CD4-positive, alpha-beta T cell (primary cell): ENCODE data around the gene SUMF1. TPM values are rescaled to one million over a fixed set of nuclear protein-coding genes. Genes with fewer than 3 reads are reported as not detected.

Experiments
- ATAC-seq: fragments of 200-7000 bp; cut with Tn5 transposase; one replicate; pipeline ENCODE4 v1.10.0; 2022; ENCODE audit warnings: mild to moderate bottlenecking; ENCODE audit not compliant: poor library complexity
- CTCF ChIA-PET: fragments of 350-600 bp; sonication (Branson Sonifier 250); formaldehyde crosslinking; loops from one replicate; lab custom pipeline; 2021; ENCODE audit warnings: antibody characterized with exemption, inconsistent platforms; lab: Charles Lee
- POLR2A ChIA-PET: fragments of 350-600 bp; sonication (Branson Sonifier 250); formaldehyde crosslinking; loops from one replicate; lab custom pipeline; 2021; ENCODE audit warnings: antibody characterized with exemption, inconsistent platforms; lab: Charles Lee
- DNase-seq, 14 experiments: peaks; one replicate each; pipeline ENCODE4 v3.0.0-alpha.2; 2013 to 2020; ENCODE audit warnings: mixed read lengths in 2 of 14
- H3K27ac ChIP-seq, 2 donors: one replicate each; pipeline versions ENCODE4 v1.5.1 to v1.7.0; 2013; ENCODE audit warnings: low read length in 2 of 2, low read depth in 1 of 2, mild to moderate bottlenecking in 1 of 2
- H3K27me3 ChIP-seq, 2 experiments: 1 replicate in 1 of 2; 2 replicates in 1 of 2; pipeline versions ENCODE4 v1.6.1 to v1.7.0; 2013; ENCODE audit warnings: low read length in 2 of 2, control low read depth in 1 of 2, mild to moderate bottlenecking in 1 of 2, moderate library complexity in 1 of 2; ENCODE audit not compliant: insufficient read depth in 2 of 2, control insufficient read depth in 1 of 2
- H3K36me3 ChIP-seq: one replicate; pipeline ENCODE4 v1.6.1; 2013; ENCODE audit warnings: low read length, control low read depth; ENCODE audit not compliant: insufficient read depth
- H3K4me1 ChIP-seq: one replicate; pipeline ENCODE4 v1.6.1; 2013; ENCODE audit warnings: low read length, control low read depth; ENCODE audit not compliant: insufficient read depth
- H3K4me3 ChIP-seq: one replicate; pipeline ENCODE4 v1.5.1; 2013; ENCODE audit warnings: mild to moderate bottlenecking, low read length, moderate library complexity
- H3K9me3 ChIP-seq, 2 experiments: 1 replicate in 1 of 2; 2 replicates in 1 of 2; pipeline versions ENCODE4 v1.6.1 to v1.7.0; 2013; ENCODE audit warnings: low read length in 2 of 2, mild to moderate bottlenecking in 2 of 2, control low read depth in 1 of 2, moderate library complexity in 1 of 2; ENCODE audit not compliant: control insufficient read depth in 1 of 2, insufficient read depth in 1 of 2
- H3K27ac Mint-ChIP-seq: one replicate; pipeline ENCODE4 v1.8.0; 2020; ENCODE audit warnings: mixed read lengths
- H3K27me3 Mint-ChIP-seq: one replicate; pipeline ENCODE4 v1.8.0; 2021; ENCODE audit warnings: mixed read lengths
- H3K36me3 Mint-ChIP-seq: one replicate; pipeline ENCODE4 v1.8.0; 2021; ENCODE audit warnings: low read depth, mixed read lengths
- H3K4me1 Mint-ChIP-seq: one replicate; pipeline ENCODE4 v1.8.0; 2021; ENCODE audit warnings: low read depth, mixed read lengths
- H3K4me3 Mint-ChIP-seq: one replicate; pipeline ENCODE4 v1.8.0; 2020; ENCODE audit warnings: mild to moderate bottlenecking, mixed read lengths
- H3K9me3 Mint-ChIP-seq: one replicate; pipeline ENCODE4 v1.8.0; 2020; ENCODE audit warnings: mixed read lengths
- intact Hi-C, 2 experiments: fragments of 100-400 bp; cut with DNase I in 1 of 2; cut with micrococcal nuclease in 1 of 2; formaldehyde crosslinking; loops; one replicate each; pipeline versions ENCODE4 v1.15.1 to v1.9.0; 2023 to 2025; cut with DNase I, micrococcal nuclease
- polyA plus RNA-seq, 2 donors: library from polyadenylated mRNA; unstranded; fragments of 120-200 nt; gene quantifications; one replicate each; pipeline ENCODE4 v1.2.1, GENCODE V29; 2013
- total RNA-seq, 174 experiments: library from RNA in 2 of 174; stranded (reverse) in 2 of 174; gene quantifications; one replicate each; pipeline ENCODE4 v1.2.3 and lab custom pipeline; 2021 to 2026
- TF ChIP-seq, protein P1 (sequence below): fragments of 200-600 bp; IDR thresholded peaks from one replicate; pipeline ENCODE4 v1.8.0; 2022; ENCODE audit warnings: antibody characterized with exemption, mild to moderate bottlenecking

SUMF1 gene
- 1 to 10 TPM; 7.0 to 8.1 TPM for total RNA-seq
- polyA plus RNA-seq (2013, experiment 1 of 2), result 11.7 TPM
- 13.5 TPM for polyA plus RNA-seq (2013, experiment 2 of 2)
- total RNA-seq (lab: John Stamatoyannopoulos, UW), result 9.5 to 33.1 (median 16.2) reads per million in 172 experiments

DNA sequence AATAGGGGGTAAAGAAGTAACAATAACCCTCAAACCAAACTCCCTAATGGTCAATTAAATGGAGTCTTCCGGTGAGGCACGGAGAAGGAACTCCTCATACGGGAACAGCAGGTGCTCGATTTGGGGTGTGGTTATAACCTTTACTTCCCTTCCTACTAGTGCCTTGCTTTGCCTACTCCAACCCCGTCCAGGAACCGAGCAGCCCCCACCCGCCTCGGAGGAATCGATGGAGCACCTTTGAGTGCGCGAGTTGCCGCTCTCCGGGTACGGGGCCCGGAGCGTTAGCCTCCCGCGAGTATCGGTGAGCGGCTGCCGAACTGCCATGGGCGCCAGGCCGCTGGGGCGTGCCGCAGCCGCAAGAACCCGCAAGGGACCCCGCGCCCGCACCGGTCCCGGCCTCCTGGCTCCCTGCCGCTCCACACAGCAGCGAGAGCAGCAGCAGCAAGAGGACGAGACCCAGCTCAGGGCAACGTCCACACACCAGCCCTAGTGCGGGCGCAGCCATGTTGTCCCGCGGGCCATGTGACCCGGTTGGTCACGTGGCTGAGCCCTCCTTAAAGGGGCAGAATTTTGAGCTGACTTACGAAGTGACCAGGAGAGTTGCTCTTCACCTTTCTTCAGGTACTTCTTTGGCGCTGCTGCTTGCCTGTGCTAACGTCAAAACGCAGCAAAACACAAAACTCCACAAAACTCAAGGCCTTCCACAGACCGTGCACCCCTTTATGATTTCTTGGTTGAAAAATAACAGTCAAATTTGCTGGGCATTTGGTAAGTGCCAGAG, at the start of gene SUMF1:
SUMF1 (minus strand) TSS at position 529 of the 781 bp plus-strand sequence; CDS start at position 505, 24 bp downstream.
- TF ChIP-seq, protein P1, sequence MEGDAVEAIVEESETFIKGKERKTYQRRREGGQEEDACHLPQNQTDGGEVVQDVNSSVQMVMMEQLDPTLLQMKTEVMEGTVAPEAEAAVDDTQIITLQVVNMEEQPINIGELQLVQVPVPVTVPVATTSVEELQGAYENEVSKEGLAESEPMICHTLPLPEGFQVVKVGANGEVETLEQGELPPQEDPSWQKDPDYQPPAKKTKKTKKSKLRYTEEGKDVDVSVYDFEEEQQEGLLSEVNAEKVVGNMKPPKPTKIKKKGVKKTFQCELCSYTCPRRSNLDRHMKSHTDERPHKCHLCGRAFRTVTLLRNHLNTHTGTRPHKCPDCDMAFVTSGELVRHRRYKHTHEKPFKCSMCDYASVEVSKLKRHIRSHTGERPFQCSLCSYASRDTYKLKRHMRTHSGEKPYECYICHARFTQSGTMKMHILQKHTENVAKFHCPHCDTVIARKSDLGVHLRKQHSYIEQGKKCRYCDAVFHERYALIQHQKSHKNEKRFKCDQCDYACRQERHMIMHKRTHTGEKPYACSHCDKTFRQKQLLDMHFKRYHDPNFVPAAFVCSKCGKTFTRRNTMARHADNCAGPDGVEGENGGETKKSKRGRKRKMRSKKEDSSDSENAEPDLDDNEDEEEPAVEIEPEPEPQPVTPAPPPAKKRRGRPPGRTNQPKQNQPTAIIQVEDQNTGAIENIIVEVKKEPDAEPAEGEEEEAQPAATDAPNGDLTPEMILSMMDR, result no peak
- DNase-seq (peak; percentile 51 to 85 (median 64)), ATAC-seq (peak; percentile 93)
- Histone ChIP-seq H3K4me1 (peaks cover 15% of the 10 kb centered on the region), H3K36me3 (no peaks in the 10 kb centered on the region), H3K4me3 (peak within 1 kb of the TSS; percentile 77), H3K27ac (peak within 1 kb of the TSS; percentile 53 to 69), H3K27me3 (no peaks in the 10 kb centered on the region), H3K9me3 (no peaks in the 10 kb centered on the region)
- CTCF ChIA-PET, result interaction anchor here (0.5 to 1.3 kb wide), 2 partner anchors 13 to 52 kb away, joined by 3 read pairs; no protein-coding TSS in a partner anchor
- peak within 1 kb of the TSS; percentile 91 for H3K4me3 Mint-ChIP-seq
- intact Hi-C loops, result loop anchor here (1.0 to 10.0 kb wide), 4 partner anchors 26 to 658 kb away; partner anchors contain the start of genes ARL8B (in 1 of the 2), ITPR1 (in 1 of the 2) and SETMAR (in 1 of the 2)
- H3K9me3 Mint-ChIP-seq, result no peaks in the 10 kb centered on the region
- H3K27me3 Mint-ChIP-seq, result no peaks in the 10 kb centered on the region
- H3K27ac Mint-ChIP-seq, result peak within 1 kb of the TSS; percentile 83
- H3K4me1 Mint-ChIP-seq, result peaks cover 29% of the 10 kb centered on the region
- peaks cover 7% of the 10 kb centered on the region for H3K36me3 Mint-ChIP-seq
- POLR2A ChIA-PET, result interaction anchor here (0.6 to 4.4 kb wide), 8 partner anchors 21 to 722 kb away, joined by 3 to 103 read pairs (median 4); partner anchors contain the start of gene ITPR1

DNA sequence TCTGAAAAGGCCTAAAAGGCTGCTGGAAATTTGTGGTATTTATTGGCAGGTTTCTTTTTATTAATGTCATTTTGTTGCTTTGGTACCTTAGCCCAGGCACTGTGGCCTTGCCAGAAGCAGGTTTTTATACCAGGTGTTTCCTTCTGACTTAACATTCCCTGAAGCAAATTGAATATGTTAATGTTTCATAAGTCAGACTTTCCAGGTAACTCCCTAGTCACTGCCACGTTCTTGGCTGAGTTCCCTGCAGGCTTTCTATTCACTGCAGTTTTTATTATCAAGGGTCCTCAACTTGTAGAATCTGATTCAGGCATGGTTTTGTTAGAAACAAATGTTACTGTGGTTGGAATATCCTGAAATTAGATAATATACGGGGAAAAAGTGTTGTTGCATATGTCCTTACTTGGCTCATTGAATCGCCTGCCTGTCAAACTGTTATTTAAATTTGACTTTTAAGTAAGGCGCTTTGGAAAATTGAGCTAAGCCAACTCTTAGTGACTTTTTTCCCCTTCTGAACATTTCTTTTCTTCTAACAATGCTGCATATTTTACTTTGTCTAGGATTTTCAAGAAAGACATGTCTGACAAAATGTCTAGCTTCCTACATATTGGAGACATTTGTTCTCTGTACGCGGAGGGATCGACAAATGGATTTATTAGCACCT, 49.0 kb upstream of the SUMF1 start:
- CTCF ChIA-PET, result no interaction called here
- Mint-ChIP-seq H3K27me3 (no peaks in the 10 kb centered on the region), H3K4me3 (no peak overlapping the region), H3K9me3 (no peaks in the 10 kb centered on the region), H3K36me3 (no peaks in the 10 kb centered on the region), H3K27ac (peak overlapping the region; percentile 72), H3K4me1 (peaks cover 69% of the 10 kb centered on the region)
- ATAC-seq (no peak), DNase-seq (no peak)
- Histone ChIP-seq H3K4me1 (peaks cover 33% of the 10 kb centered on the region), H3K27me3 (no peaks in the 10 kb centered on the region), H3K27ac (no peak overlapping the region), H3K4me3 (no peak overlapping the region), H3K9me3 (no peaks in the 10 kb centered on the region), H3K36me3 (peaks cover 7% of the 10 kb centered on the region)
- POLR2A ChIA-PET, result interaction anchor here (1.9 to 6.7 kb wide), 2 partner anchors 12 to 22 kb away, joined by 6 to 127 read pairs; partner anchors contain the start of gene ITPR1
- TF ChIP-seq, protein P1, result no peak
- intact Hi-C loops, result loop anchor here (2.0 to 5.0 kb wide), 4 partner anchors 21 to 116 kb away; no protein-coding TSS in a partner anchor

DNA sequence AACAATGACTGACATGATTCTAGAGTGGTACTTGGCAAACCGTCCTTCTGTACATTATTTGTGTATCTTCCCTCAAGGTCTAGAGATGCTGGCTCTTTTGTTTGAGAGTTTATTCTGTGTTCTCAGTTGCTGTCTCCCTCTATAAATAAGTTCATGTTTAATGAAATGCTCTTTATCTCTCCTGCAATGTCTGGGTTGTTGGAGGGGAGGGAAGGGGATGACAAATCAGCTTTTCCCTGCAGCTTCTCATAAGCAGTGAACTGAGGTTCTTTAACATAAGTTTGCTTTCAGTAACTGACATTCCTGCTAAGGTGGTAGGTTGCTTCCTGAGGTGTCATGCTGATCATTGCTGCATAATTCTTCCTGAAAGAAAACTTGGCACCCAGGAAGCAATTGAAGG, 47.8 kb upstream of the SUMF1 start:
- no peaks in the 10 kb centered on the region for H3K27me3 Mint-ChIP-seq
- no peaks in the 10 kb centered on the region for H3K9me3 Mint-ChIP-seq
- intact Hi-C loops, result loop anchor here (5.0 kb wide), 3 partner anchors 57 to 117 kb away; no protein-coding TSS in a partner anchor
- TF ChIP-seq, protein P1, result no peak
- H3K4me1 Mint-ChIP-seq, result peaks cover 72% of the 10 kb centered on the region
- H3K4me3 ChIP-seq, result no peak overlapping the region
- DNase-seq (no peak), ATAC-seq (no peak)
- ChIA-PET CTCF (no interaction called here), POLR2A (interaction anchor here (1.9 to 6.7 kb wide), 2 partner anchors 11 to 21 kb away, joined by 6 to 127 read pairs; partner anchors contain the start of gene ITPR1)
- peaks cover 32% of the 10 kb centered on the region for H3K4me1 ChIP-seq
- H3K36me3 Mint-ChIP-seq, result peaks cover 8% of the 10 kb centered on the region
- H3K27ac ChIP-seq, result no peak overlapping the region
- peak overlapping the region; percentile 47 for H3K27ac Mint-ChIP-seq
- no peaks in the 10 kb centered on the region for H3K27me3 ChIP-seq
- H3K9me3 ChIP-seq, result no peaks in the 10 kb centered on the region
- H3K36me3 ChIP-seq, result no peaks in the 10 kb centered on the region
- H3K4me3 Mint-ChIP-seq, result no peak overlapping the region
